ENCODE measurements around the gene HSD17B1.
"Not testable (repeated sequence)": the region's sequence is repeated elsewhere in the genome, so short reads cannot be mapped to it uniquely, and the experiment has no call there.

HSD17B1 gene

GRCh38 chr17:42552736-42553135, at the start of gene HSD17B1:
Gene HSD17B1 (plus strand): TSS chr17:42552923. CDS start chr17:42552934, 11 bp downstream.
- not testable (repeated sequence) for DNase-seq

- DNase-seq, result no peak
Measured at GRCh38 chr17:42502926-42503325, 49.8 kb upstream of the HSD17B1 start.

GRCh38 chr17:42507671-42508070, 45.1 kb upstream of the HSD17B1 start:
- DNase-seq, result no peak

- DNase-seq, result no peak
Measured at GRCh38 chr17:42508426-42509165, 44.1 kb upstream of the HSD17B1 start.

GRCh38 chr17:42509409-42509808, 43.3 kb upstream of the HSD17B1 start:
- DNase-seq, result no peak

GRCh38 chr17:42509841-42510240, 42.9 kb upstream of the HSD17B1 start:
- DNase-seq, result no peak

- DNase-seq, result no peak
Measured at GRCh38 chr17:42512246-42512645, 40.5 kb upstream of the HSD17B1 start.

- no peak for DNase-seq
Measured at GRCh38 chr17:42512733-42513251, 39.9 kb upstream of the HSD17B1 start.

GRCh38 chr17:42513686-42514085, 39.0 kb upstream of the HSD17B1 start:
- no peak for DNase-seq

- DNase-seq, result no peak
Measured at GRCh38 chr17:42514279-42514678, 38.4 kb upstream of the HSD17B1 start.

GRCh38 chr17:42514867-42515266, 37.9 kb upstream of the HSD17B1 start:
- no peak for DNase-seq

GRCh38 chr17:42517516-42517915, 35.2 kb upstream of the HSD17B1 start:
- peak; percentile 67 for DNase-seq

- DNase-seq, result no peak
Measured at GRCh38 chr17:42518046-42518754, 34.5 kb upstream of the HSD17B1 start.

GRCh38 chr17:42518755-42519545, 33.8 kb upstream of the HSD17B1 start:
- DNase-seq, result no peak

- no peak for DNase-seq
Measured at GRCh38 chr17:42519546-42520491, 32.9 kb upstream of the HSD17B1 start.

GRCh38 chr17:42520540-42520951, 32.2 kb upstream of the HSD17B1 start:
- DNase-seq, result no peak

GRCh38 chr17:42521036-42521435, 31.7 kb upstream of the HSD17B1 start:
- no peak for DNase-seq

GRCh38 chr17:42521666-42522262, 31.0 kb upstream of the HSD17B1 start:
- DNase-seq, result no peak

- no peak for DNase-seq
Measured at GRCh38 chr17:42522263-42522790, 30.4 kb upstream of the HSD17B1 start.

GRCh38 chr17:42522798-42523278, 29.9 kb upstream of the HSD17B1 start:
- DNase-seq, result no peak

GRCh38 chr17:42525221-42525620, 27.5 kb upstream of the HSD17B1 start:
- DNase-seq, result no peak
